Vagina (tissue), 2 donors: Measurements from ENCODE around the gene CCDC85C. TPM values are rescaled to one million over a fixed set of nuclear protein-coding genes. Genes with fewer than 3 reads are reported as not detected.

Source experiments
- DNase-seq, 2 donors: peaks; one replicate each; pipeline ENCODE4 v3.0.0-alpha.2; 2017; ENCODE audit errors: extremely low spot score in 2 of 2
- H3K27ac ChIP-seq: fragments of 200-600 bp; sonication (generic); one replicate; pipeline ENCODE4 v1.5.1; 2019
- H3K27me3 ChIP-seq: fragments of 200-600 bp; sonication (generic); one replicate; pipeline ENCODE4 v1.5.1; 2019
- H3K36me3 ChIP-seq, 2 donors: fragments of 200-600 bp; sonication (generic); one replicate each; pipeline ENCODE4 v1.5.1; 2017 to 2019
- H3K4me1 ChIP-seq: fragments of 200-600 bp; sonication (generic); one replicate; pipeline ENCODE4 v1.5.1; 2019
- H3K4me3 ChIP-seq, 2 donors: fragments of 200-600 bp; sonication (generic); 1 replicate in 1 of 2; 2 replicates in 1 of 2; pipeline ENCODE4 v1.5.1; 2016 to 2019
- H3K9me3 ChIP-seq: fragments of 200-600 bp; sonication (generic); one replicate; pipeline ENCODE4 v1.5.1; 2019
- CTCF ChIP-seq, 3 experiments: fragments of 450-650 bp in 2 of 3; fragments of 200-600 bp in 1 of 3; sonication (generic) in 1 of 3; IDR thresholded peaks; one replicate each; pipeline ENCODE4 v1.5.1; 2017 to 2019; ENCODE audit warnings: antibody characterized with exemption in 3 of 3, mild to moderate bottlenecking in 2 of 3, moderate library complexity in 2 of 3
- POLR2A ChIP-seq, 2 donors: fragments of 450-650 bp; IDR thresholded peaks; one replicate each; pipeline ENCODE4 v1.6.1; 2017; ENCODE audit warnings: antibody characterized with exemption in 2 of 2, mild to moderate bottlenecking in 2 of 2, moderate library complexity in 2 of 2
- POLR2AphosphoS5 ChIP-seq, 2 donors: sonication (generic); formaldehyde crosslinking; IDR thresholded peaks; one replicate each; pipeline ENCODE4 v1.9.0; 2017; ENCODE audit warnings: antibody characterized with exemption in 2 of 2, mild to moderate bottlenecking in 2 of 2, low read depth in 1 of 2; ENCODE audit not compliant: insufficient read depth in 1 of 2
- intact Hi-C: fragments of 100-400 bp; cut with DNase I; formaldehyde crosslinking; loops from one replicate; pipeline ENCODE4 v1.15.1; 2023
- total RNA-seq: library from RNA; depleted of rRNA; stranded (reverse); fragments of >200 nt; gene quantifications from one replicate; pipeline ENCODE4 v1.2.3, GENCODE V29; 2016

CCDC85C gene
- total RNA-seq, 1 donor from 2014 or later: 6.9 TPM

GRCh38 chr14:99621948-99622347 lies 17.9 kb upstream of the CCDC85C start:
- H3K27ac ChIP-seq: no peak overlapping the region
- peaks cover 10% of the 10 kb centered on the region for H3K4me1 ChIP-seq
- intact Hi-C loops: no loop called here
- no peaks in the 10 kb centered on the region for H3K36me3 ChIP-seq
- TF ChIP-seq POLR2A (IDR thresholded peaks at IDR 0.05) (no peak), CTCF (IDR thresholded peaks at IDR 0.05) (no peak), POLR2AphosphoS5 (IDR thresholded peaks at IDR 0.05; ENCODE audit: insufficient read depth in 1 of 2, low read depth in 1 of 2) (no peak)
- no peak overlapping the region for H3K4me3 ChIP-seq
- H3K9me3 ChIP-seq: no peaks in the 10 kb centered on the region
- DNase-seq: no peak
- no peaks in the 10 kb centered on the region for H3K27me3 ChIP-seq

- Histone ChIP-seq H3K9me3 (no peaks in the 10 kb centered on the region), H3K4me3 (no peak overlapping the region), H3K4me1 (peaks cover 23% of the 10 kb centered on the region), H3K27ac (no peak overlapping the region), H3K27me3 (no peaks in the 10 kb centered on the region), H3K36me3 (no peaks in the 10 kb centered on the region)
- no peak for DNase-seq
- intact Hi-C loops: no loop called here
- peak; percentile 37 to 45 for TF ChIP-seq POLR2AphosphoS5 (IDR thresholded peaks at IDR 0.05; ENCODE audit: insufficient read depth in 1 of 2, low read depth in 1 of 2)
- TF ChIP-seq POLR2A (IDR thresholded peaks at IDR 0.05): no peak
- no peak for TF ChIP-seq CTCF (IDR thresholded peaks at IDR 0.05)
Measured at GRCh38 chr14:99619835-99620834, 16.1 kb upstream of the CCDC85C start.

- Histone ChIP-seq H3K9me3 (no peaks in the 10 kb centered on the region), H3K27me3 (no peaks in the 10 kb centered on the region), H3K36me3 (no peaks in the 10 kb centered on the region), H3K27ac (no peak overlapping the region), H3K4me3 (no peak overlapping the region), H3K4me1 (peaks cover 43% of the 10 kb centered on the region)
- DNase-seq: no peak
- intact Hi-C loops: no loop called here
- no peak for TF ChIP-seq POLR2A (IDR thresholded peaks at IDR 0.05)
- no peak for TF ChIP-seq CTCF (IDR thresholded peaks at IDR 0.05)
- no peak for TF ChIP-seq POLR2AphosphoS5 (IDR thresholded peaks at IDR 0.05; ENCODE audit: insufficient read depth in 1 of 2, low read depth in 1 of 2)
Measured at GRCh38 chr14:99616832-99617800, 13.1 kb upstream of the CCDC85C start.

GRCh38 chr14:99615497-99616157 lies 11.6 kb upstream of the CCDC85C start:
- intact Hi-C loops: no loop called here
- no peak for DNase-seq
- peak overlapping the region; percentile 49 for H3K27ac ChIP-seq
- no peaks in the 10 kb centered on the region for H3K36me3 ChIP-seq
- H3K4me3 ChIP-seq: no peak overlapping the region
- peak in 1 of 2 donors; percentile 24 for TF ChIP-seq POLR2AphosphoS5 (IDR thresholded peaks at IDR 0.05; ENCODE audit: insufficient read depth in 1 of 2, low read depth in 1 of 2)
- TF ChIP-seq POLR2A (IDR thresholded peaks at IDR 0.05): no peak
- TF ChIP-seq CTCF (IDR thresholded peaks at IDR 0.05): no peak
- H3K9me3 ChIP-seq: no peaks in the 10 kb centered on the region
- H3K4me1 ChIP-seq: peaks cover 48% of the 10 kb centered on the region
- no peaks in the 10 kb centered on the region for H3K27me3 ChIP-seq
